HUES6 (cell line): ENCODE results near the gene STK32B.

Source experiments
- H3K27ac ChIP-seq: 2 replicates; pipeline ENCODE4 v1.7.0; 2013; ENCODE audit warnings: low read depth, mild to moderate bottlenecking, low read length, inconsistent platforms
- H3K27me3 ChIP-seq: 2 replicates; pipeline ENCODE4 v1.6.1; 2013; ENCODE audit warnings: low read length; ENCODE audit not compliant: control insufficient read depth, insufficient read depth
- H3K36me3 ChIP-seq: 2 replicates; pipeline ENCODE4 v1.6.1; 2013; ENCODE audit warnings: low read length; ENCODE audit not compliant: control insufficient read depth, insufficient read depth
- H3K4me1 ChIP-seq: 2 replicates; pipeline ENCODE4 v1.6.1; 2013; ENCODE audit warnings: low read length; ENCODE audit not compliant: control insufficient read depth, insufficient read depth
- H3K4me3 ChIP-seq: 2 replicates; pipeline ENCODE4 v1.5.1; 2013; ENCODE audit warnings: low read depth, low read length
- H3K9ac ChIP-seq: one replicate; pipeline ENCODE4 v1.6.1; 2013; ENCODE audit warnings: mild to moderate bottlenecking, low read length
- H3K9me3 ChIP-seq: 2 replicates; pipeline ENCODE4 v1.6.1; 2013; ENCODE audit warnings: low read depth, low read length; ENCODE audit not compliant: control insufficient read depth, insufficient read depth

STK32B gene

DNA sequence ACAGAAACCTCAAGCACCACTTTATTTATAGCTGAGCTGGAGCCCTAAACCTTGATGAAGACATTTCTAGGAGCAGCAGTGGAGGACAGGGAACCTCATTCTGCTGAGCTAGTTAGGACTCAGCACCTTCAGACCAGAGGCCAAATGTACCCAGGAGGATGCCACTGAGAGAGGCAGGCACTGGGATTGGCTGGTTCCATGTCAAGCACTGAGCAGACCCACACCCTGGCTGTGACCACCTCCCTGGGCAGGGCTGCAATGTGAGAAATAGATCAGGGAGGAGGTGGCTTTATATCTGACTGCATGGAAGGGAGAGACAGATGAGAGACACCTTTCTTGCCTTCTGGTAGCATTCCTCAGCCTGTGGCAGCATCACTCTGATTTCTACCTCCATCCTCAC lies 304.6 kb downstream of the STK32B start:
- no peak overlapping the region for H3K9ac ChIP-seq
- H3K27me3 ChIP-seq = no peaks in the 10 kb centered on the region
- no peaks in the 10 kb centered on the region for H3K9me3 ChIP-seq
- no peak overlapping the region for H3K27ac ChIP-seq
- H3K4me1 ChIP-seq = no peaks in the 10 kb centered on the region
- H3K36me3 ChIP-seq = no peaks in the 10 kb centered on the region
- H3K4me3 ChIP-seq = no peak overlapping the region

DNA sequence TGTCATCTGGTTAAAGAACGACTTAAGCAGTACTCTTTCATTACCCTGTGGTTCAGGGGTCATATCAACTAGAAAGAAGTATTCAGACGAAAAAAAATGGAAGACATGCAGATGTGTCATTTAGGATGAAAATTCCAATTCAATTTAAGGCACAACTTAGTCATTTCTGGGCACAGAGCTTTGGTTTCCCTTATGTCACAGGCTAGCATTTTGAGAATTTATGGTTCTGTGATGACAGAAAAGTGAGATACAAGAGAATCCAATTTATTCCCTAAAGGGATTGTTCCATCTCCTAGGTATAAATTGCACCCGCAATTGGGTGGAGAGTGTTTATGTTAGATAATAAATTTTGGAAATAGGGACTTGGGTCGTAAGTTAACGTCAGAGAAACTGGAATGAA lies 306.6 kb downstream of the STK32B start:
- no peaks in the 10 kb centered on the region for H3K27me3 ChIP-seq
- no peak overlapping the region for H3K4me3 ChIP-seq
- no peaks in the 10 kb centered on the region for H3K4me1 ChIP-seq
- no peaks in the 10 kb centered on the region for H3K36me3 ChIP-seq
- H3K27ac ChIP-seq = no peak overlapping the region
- H3K9me3 ChIP-seq = no peaks in the 10 kb centered on the region
- H3K9ac ChIP-seq = no peak overlapping the region

DNA sequence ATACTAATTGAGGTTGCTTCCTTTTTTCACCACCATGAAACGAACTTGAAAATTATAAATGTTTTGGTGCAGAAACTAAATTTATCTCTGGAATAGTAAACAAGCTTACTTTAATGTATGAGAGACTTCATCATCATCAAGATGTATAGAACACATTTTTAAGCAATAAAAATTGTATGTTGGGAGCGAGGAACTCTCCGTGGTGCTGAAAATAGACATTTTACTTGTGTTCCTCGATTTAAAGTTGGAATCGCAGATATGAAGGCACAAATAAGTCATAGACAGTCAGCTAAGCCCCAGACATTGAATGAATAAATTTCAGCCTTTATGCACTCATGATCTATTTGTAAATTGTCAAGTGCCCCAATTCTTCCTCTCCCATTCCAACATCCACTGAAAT lies 310.7 kb downstream of the STK32B start:
- Histone ChIP-seq H3K36me3 (no peaks in the 10 kb centered on the region), H3K27me3 (no peaks in the 10 kb centered on the region), H3K9me3 (no peaks in the 10 kb centered on the region), H3K9ac (no peak overlapping the region), H3K4me1 (peaks cover 10% of the 10 kb centered on the region; the same call in 1 of the 2 replicates), H3K27ac (no peak overlapping the region), H3K4me3 (no peak overlapping the region)

DNA sequence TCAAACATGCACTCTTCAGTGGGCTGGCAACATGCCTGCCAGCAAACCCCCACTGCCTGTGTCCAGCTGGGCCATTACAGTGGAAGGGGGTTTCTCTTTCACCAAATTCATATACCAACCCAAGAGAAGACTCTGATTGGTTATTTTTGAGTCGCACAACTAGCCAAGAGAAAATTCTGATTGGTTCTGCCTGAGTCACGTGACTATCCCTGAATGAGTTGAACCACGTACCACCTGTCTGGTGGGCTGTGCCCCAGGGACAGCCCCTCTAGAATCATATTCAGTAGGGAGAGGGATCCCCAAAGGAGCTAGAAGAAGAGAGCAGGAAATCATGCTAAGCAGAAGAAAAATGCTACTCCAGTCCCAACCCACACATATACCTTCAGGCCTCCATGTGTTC lies 313.1 kb downstream of the STK32B start:
- Histone ChIP-seq H3K36me3 (no peaks in the 10 kb centered on the region), H3K27ac (no peak overlapping the region), H3K9ac (no peak overlapping the region), H3K9me3 (no peaks in the 10 kb centered on the region), H3K4me3 (no peak overlapping the region), H3K27me3 (no peaks in the 10 kb centered on the region), H3K4me1 (peaks cover 10% of the 10 kb centered on the region; the same call in 1 of the 2 replicates)

DNA sequence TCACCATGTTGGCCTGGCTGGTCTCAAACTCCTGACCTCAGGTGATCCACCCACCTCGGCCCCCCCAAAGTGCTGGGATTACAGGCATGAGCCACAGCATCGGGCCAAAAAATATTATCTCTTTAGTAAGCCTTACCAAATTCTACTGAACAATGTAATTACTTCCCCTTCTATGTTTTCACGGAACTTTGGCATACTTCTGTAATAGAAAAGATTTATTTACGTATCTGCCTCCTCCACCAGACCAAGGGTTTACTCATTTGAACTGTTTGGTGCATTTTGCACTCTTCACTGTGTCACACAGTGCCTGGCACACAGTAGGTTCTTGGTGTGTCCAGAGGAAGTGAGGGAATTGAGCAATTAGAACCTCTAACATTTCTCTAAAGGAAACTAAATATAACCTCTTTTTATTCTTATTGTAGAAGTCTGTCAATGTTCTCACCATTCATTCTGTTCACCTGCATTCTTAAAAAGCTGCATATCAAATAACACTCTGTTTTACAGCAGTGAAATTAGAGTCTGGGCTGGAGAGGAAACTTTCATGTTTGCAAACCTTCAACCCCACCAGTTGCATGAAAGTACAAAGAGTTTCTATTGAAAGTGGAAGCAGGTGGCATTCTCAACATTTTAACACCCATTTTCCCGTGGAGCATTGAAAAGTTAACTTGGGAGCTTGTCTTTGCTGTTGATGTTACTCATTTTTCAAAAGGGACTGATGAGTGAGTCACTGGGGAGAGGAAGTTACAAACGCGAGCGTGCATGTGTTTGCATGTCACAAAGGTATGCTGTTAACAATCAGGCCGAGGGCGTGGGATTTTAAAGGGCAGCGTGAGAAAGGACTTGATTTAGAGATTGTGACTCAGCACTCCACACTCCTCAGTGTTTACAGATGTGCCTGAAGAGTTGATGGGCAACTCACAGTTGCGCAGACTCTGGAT lies 314.1 kb downstream of the STK32B start:
- H3K4me1 ChIP-seq = peaks cover 10% of the 10 kb centered on the region; the same call in 1 of the 2 replicates
- no peaks in the 10 kb centered on the region for H3K27me3 ChIP-seq
- H3K9me3 ChIP-seq = no peaks in the 10 kb centered on the region
- H3K9ac ChIP-seq = no peak overlapping the region
- H3K36me3 ChIP-seq = no peaks in the 10 kb centered on the region
- H3K4me3 ChIP-seq = no peak overlapping the region
- H3K27ac ChIP-seq = no peak overlapping the region

DNA sequence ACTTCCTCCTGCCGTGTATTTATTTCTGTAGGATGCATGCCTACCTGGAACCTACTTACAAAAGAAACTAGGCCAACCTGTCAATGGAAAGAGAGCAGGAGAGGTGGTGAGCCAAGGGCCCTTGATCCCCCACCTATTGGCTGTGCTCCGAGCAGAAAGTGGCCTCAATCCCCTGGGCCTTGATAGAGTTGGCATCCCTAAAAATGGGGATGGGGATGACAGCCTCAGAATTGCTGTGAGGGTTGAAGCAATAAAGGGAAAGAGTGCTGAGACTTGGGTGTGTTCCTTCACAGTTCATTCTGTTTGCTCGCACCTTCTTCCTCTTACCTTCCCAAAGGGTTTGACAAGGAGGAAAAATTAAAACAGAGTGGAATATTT lies 314.7 kb downstream of the STK32B start:
- H3K9me3 ChIP-seq = no peaks in the 10 kb centered on the region
- H3K27ac ChIP-seq = no peak overlapping the region
- no peak overlapping the region for H3K9ac ChIP-seq
- H3K27me3 ChIP-seq = no peaks in the 10 kb centered on the region
- H3K4me1 ChIP-seq = peaks cover 10% of the 10 kb centered on the region; the same call in 1 of the 2 replicates
- H3K4me3 ChIP-seq = no peak overlapping the region
- H3K36me3 ChIP-seq = no peaks in the 10 kb centered on the region

DNA sequence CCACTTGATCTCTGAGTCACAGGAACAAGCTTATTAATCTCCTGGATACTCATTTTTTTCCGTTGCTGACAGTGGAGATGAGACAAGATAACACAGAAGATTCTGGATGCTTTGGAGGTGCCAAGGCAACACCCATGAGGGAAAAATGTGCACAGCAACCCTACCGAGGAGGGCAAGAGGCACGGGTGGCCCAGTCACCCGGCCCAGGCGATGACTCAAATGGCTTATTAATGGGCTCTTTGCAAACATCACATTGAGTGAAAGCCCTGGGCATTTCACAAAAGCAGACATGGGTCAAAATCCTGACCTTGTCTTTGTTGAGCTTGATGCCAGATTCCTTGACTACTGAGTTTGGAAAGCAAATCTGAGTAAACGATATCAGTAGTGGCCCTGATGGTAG lies 315.1 kb downstream of the STK32B start:
- Histone ChIP-seq H3K36me3 (no peaks in the 10 kb centered on the region), H3K27ac (no peak overlapping the region), H3K27me3 (no peaks in the 10 kb centered on the region), H3K4me1 (peaks cover 10% of the 10 kb centered on the region; the same call in 1 of the 2 replicates), H3K9me3 (no peaks in the 10 kb centered on the region), H3K9ac (no peak overlapping the region), H3K4me3 (no peak overlapping the region)

DNA sequence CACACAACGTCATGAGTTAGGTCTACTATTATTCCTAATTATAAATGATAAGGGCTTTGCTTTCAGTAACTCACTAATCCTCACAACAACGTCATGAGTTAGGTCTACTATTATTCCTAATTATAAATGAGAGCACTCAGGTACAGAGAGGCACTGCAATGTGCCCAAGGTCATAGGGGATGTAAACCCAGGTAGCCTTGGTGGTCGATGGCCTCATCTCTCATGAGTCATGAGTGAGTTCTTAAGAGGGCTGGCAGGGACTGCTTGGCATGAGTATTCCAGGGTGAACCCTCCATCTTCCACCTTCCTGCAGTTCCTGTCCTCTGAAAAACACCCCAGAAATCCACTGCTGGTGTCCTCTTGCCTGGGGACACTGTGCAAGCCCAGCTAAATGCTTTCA lies 317.1 kb downstream of the STK32B start:
- no peak overlapping the region for H3K9ac ChIP-seq
- H3K36me3 ChIP-seq = no peaks in the 10 kb centered on the region
- no peaks in the 10 kb centered on the region for H3K9me3 ChIP-seq
- H3K27ac ChIP-seq = no peak overlapping the region
- H3K27me3 ChIP-seq = no peaks in the 10 kb centered on the region
- peaks cover 10% of the 10 kb centered on the region; the same call in 1 of the 2 replicates for H3K4me1 ChIP-seq
- no peak overlapping the region for H3K4me3 ChIP-seq

DNA sequence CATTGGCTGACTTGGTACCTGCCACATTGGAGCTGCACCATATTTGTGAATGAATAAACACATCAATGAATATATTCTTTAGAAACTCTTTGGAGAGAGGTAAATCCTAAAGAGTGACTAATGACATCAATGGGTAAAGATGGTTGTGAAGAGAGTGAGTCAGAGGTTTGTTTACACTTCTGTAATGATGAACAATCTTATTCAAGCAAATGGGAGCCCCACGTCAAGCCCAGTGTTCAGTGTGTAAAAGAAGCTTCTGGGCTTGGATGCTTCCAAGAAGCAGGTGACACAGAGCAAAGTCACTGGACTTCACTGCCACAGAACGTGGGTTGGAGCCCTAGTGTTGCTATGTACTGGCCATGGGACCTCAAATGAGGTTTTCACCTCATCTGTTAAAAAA lies 319.0 kb downstream of the STK32B start:
- H3K4me3 ChIP-seq = no peak overlapping the region
- H3K4me1 ChIP-seq = peaks cover 7% of the 10 kb centered on the region; the same call in 1 of the 2 replicates
- H3K9ac ChIP-seq = no peak overlapping the region
- no peaks in the 10 kb centered on the region for H3K27me3 ChIP-seq
- H3K27ac ChIP-seq = no peak overlapping the region
- no peaks in the 10 kb centered on the region for H3K36me3 ChIP-seq
- H3K9me3 ChIP-seq = peaks cover 7% of the 10 kb centered on the region

DNA sequence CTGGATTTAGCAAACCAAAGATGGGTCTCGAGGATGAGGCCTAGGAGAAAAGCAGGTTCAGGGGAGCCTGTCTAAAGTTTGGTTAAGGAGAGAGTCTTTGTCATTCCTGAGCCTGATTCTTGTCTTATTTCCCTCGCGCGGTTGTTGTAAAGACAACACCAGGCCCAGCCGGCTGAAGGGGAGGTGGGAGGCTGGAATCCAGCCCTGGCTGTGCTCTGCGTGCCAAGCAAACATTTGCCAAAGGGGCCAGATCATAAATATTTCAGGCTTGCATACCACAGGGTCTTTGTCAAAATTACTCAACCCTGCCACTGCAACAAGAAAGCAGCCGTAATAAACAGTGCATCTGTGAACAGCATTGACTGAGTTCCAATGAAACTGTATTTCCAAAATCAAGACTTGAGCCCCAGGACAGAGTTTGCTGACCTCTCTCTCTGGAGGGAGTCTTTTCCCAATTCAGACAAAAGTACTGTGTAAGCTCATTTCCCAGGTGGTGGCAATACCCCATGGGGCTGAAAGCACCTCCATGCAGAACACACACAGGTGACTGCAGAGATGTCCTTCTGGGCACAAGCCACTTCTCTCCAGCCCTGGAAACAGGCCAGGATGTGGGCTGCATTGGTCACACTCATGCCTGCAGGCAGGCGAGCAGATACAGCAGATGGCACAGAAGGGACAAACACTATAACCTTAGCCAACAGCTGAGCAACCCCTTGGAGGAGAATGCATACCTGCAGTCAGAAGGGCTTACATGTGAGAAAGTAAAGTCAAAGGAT lies 320.3 kb downstream of the STK32B start:
- Histone ChIP-seq H3K27ac (no peak overlapping the region), H3K4me3 (no peak overlapping the region), H3K36me3 (no peaks in the 10 kb centered on the region), H3K9me3 (peaks cover 7% of the 10 kb centered on the region), H3K4me1 (no peaks in the 10 kb centered on the region), H3K27me3 (no peaks in the 10 kb centered on the region; the same call in 1 of the 2 replicates), H3K9ac (no peak overlapping the region)

DNA sequence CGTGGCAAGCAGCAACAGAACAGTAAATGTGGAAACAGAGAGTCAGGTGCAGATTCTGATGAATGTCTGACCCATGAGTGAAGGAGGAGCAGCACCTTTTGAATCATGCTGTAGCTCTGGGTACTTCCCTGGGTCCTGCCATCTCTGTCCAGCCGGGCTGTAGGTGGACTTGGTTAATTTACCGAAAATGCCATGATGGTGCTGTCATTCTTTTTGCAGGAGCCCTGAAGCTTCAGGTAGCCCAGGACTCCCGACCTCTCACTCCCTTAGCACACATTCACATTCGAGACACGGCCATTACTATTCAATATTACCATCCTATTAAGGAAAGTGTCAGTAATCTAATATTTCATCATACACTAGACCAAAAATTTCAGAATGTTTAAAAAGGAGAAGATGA lies 320.9 kb downstream of the STK32B start:
- Histone ChIP-seq H3K9me3 (peaks cover 7% of the 10 kb centered on the region), H3K4me1 (no peaks in the 10 kb centered on the region), H3K27me3 (no peaks in the 10 kb centered on the region; the same call in 1 of the 2 replicates), H3K27ac (no peak overlapping the region), H3K36me3 (no peaks in the 10 kb centered on the region), H3K4me3 (no peak overlapping the region), H3K9ac (no peak overlapping the region)
